Neural crest cell (in vitro differentiated cells): Measurements from ENCODE around the gene COA4. TPM values are rescaled to one million over a fixed set of nuclear protein-coding genes. Genes with fewer than 3 reads are reported as not detected.
A peak's percentile ranks its signal among the peaks of the same experiment; 100 is the strongest.

ENCODE experiments used
- DNase-seq: peaks from one replicate; pipeline ENCODE4 v3.0.0; 2021; ENCODE audit warnings: low read depth, mixed read lengths, low spot score
- H3K27ac Mint-ChIP-seq: one replicate; pipeline ENCODE4 v1.8.0; 2021; ENCODE audit warnings: mild to moderate bottlenecking, mixed read lengths; ENCODE audit not compliant: unreplicated experiment
- H3K27me3 Mint-ChIP-seq: 2 replicates; pipeline ENCODE4 v1.8.0; 2021; ENCODE audit warnings: low read depth, mild to moderate bottlenecking, mixed read lengths
- H3K36me3 Mint-ChIP-seq: 2 replicates; pipeline ENCODE4 v1.8.0; 2021; ENCODE audit warnings: low read depth, mild to moderate bottlenecking, mixed read lengths
- H3K4me1 Mint-ChIP-seq: 2 replicates; pipeline ENCODE4 v1.8.0; 2021; ENCODE audit warnings: mixed read lengths
- H3K4me3 Mint-ChIP-seq: one replicate; pipeline ENCODE4 v1.8.0; 2021; ENCODE audit warnings: mild to moderate bottlenecking, mixed read lengths
- H3K9me3 Mint-ChIP-seq: 2 replicates; pipeline ENCODE4 v1.8.0; 2021; ENCODE audit warnings: mixed read lengths
- CTCF ChIP-seq: fragments of 200-600 bp; sonication (generic); conservative IDR thresholded peaks from 2 replicates; pipeline ENCODE4 v1.5.0; 2021; ENCODE audit warnings: antibody characterized with exemption, mild to moderate bottlenecking
- total RNA-seq: library from RNA; stranded (reverse); gene quantifications from 2 replicates; pipeline ENCODE4 v1.2.1, GENCODE V29; 2021

The COA4 gene
- total RNA-seq, 1 donor from 2014 or later, result 86.9 TPM

GRCh38 chr11:73856031-73856567 is 20.5 kb downstream of the COA4 start:
- Mint-ChIP-seq H3K27me3 (no peaks in the 10 kb centered on the region), H3K4me1 (peaks cover 15% of the 10 kb centered on the region), H3K36me3 (peaks cover 15% of the 10 kb centered on the region), H3K4me3 (no peak overlapping the region), H3K9me3 (no peaks in the 10 kb centered on the region), H3K27ac (peak overlapping the region; percentile 94)
- no peak for TF ChIP-seq CTCF
- no peak for DNase-seq

GRCh38 chr11:73854680-73855079 is 22.0 kb downstream of the COA4 start:
- no peak for TF ChIP-seq CTCF
- no peaks in the 10 kb centered on the region for H3K27me3 Mint-ChIP-seq
- H3K27ac Mint-ChIP-seq, result no peak overlapping the region
- H3K4me3 Mint-ChIP-seq, result no peak overlapping the region
- no peaks in the 10 kb centered on the region for H3K9me3 Mint-ChIP-seq
- peaks cover 8% of the 10 kb centered on the region for H3K36me3 Mint-ChIP-seq
- peaks cover 15% of the 10 kb centered on the region for H3K4me1 Mint-ChIP-seq
- DNase-seq, result no peak

GRCh38 chr11:73852049-73852448 is 24.6 kb downstream of the COA4 start:
- H3K4me3 Mint-ChIP-seq, result no peak overlapping the region
- DNase-seq, result no peak
- peaks cover 14% of the 10 kb centered on the region for H3K4me1 Mint-ChIP-seq
- peaks cover 8% of the 10 kb centered on the region for H3K36me3 Mint-ChIP-seq
- no peak for TF ChIP-seq CTCF
- no peaks in the 10 kb centered on the region for H3K9me3 Mint-ChIP-seq
- H3K27ac Mint-ChIP-seq, result no peak overlapping the region
- no peaks in the 10 kb centered on the region for H3K27me3 Mint-ChIP-seq

- Mint-ChIP-seq H3K4me1 (peaks cover 6% of the 10 kb centered on the region), H3K27me3 (no peaks in the 10 kb centered on the region)
Measured at GRCh38 chr11:73851046-73851764, 25.4 kb downstream of the COA4 start.

GRCh38 chr11:73839123-73839457 is 37.6 kb downstream of the COA4 start:
- H3K4me1 Mint-ChIP-seq, result no peaks in the 10 kb centered on the region
- no peaks in the 10 kb centered on the region for H3K36me3 Mint-ChIP-seq
- H3K27me3 Mint-ChIP-seq, result no peaks in the 10 kb centered on the region
- DNase-seq, result no peak
- H3K9me3 Mint-ChIP-seq, result no peaks in the 10 kb centered on the region
- no peak for TF ChIP-seq CTCF
- H3K4me3 Mint-ChIP-seq, result no peak overlapping the region
- H3K27ac Mint-ChIP-seq, result no peak overlapping the region

More at GRCh38 chr11:73851046-73851764, 25.4 kb downstream of the COA4 start:
- no peak for DNase-seq
- Mint-ChIP-seq H3K9me3 (no peaks in the 10 kb centered on the region), H3K4me3 (no peak overlapping the region), H3K27ac (no peak overlapping the region), H3K36me3 (peaks cover 8% of the 10 kb centered on the region)
- TF ChIP-seq CTCF, result no peak
